Activated naive CD4-positive, alpha-beta T cell treated with anti-CD3 and anti-CD28 coated beads, Interleukin-2, amount 50 U/mL, for 24 hours (primary cell): ENCODE data around the gene TESK2.

Experiments
- H3K27ac Mint-ChIP-seq: one replicate; pipeline ENCODE4 v1.8.0; 2021; ENCODE audit warnings: mild to moderate bottlenecking, mixed read lengths
- H3K27me3 Mint-ChIP-seq: one replicate; pipeline ENCODE4 v1.8.0; 2021; ENCODE audit warnings: mixed read lengths
- H3K36me3 Mint-ChIP-seq: one replicate; pipeline ENCODE4 v1.8.0; 2021; ENCODE audit warnings: mixed read lengths
- H3K4me1 Mint-ChIP-seq: one replicate; pipeline ENCODE4 v1.8.0; 2021; ENCODE audit warnings: mixed read lengths
- H3K4me3 Mint-ChIP-seq: one replicate; pipeline ENCODE4 v1.8.0; 2021; ENCODE audit warnings: mild to moderate bottlenecking, mixed read lengths
- H3K9me3 Mint-ChIP-seq: one replicate; pipeline ENCODE4 v1.8.0; 2021; ENCODE audit warnings: mixed read lengths

The TESK2 gene

GRCh38 chr1:45355683-45356082 is 135.3 kb downstream of the TESK2 start:
- Mint-ChIP-seq H3K9me3 (no peaks in the 10 kb centered on the region), H3K36me3 (peaks cover 4% of the 10 kb centered on the region), H3K27ac (no peak overlapping the region), H3K27me3 (no peaks in the 10 kb centered on the region), H3K4me1 (peaks cover 5% of the 10 kb centered on the region), H3K4me3 (no peak overlapping the region)

GRCh38 chr1:45354838-45355237 is 136.1 kb downstream of the TESK2 start:
- no peak overlapping the region for H3K4me3 Mint-ChIP-seq
- H3K27ac Mint-ChIP-seq, result no peak overlapping the region
- H3K9me3 Mint-ChIP-seq, result no peaks in the 10 kb centered on the region
- H3K36me3 Mint-ChIP-seq, result peaks cover 4% of the 10 kb centered on the region
- peaks cover 1% of the 10 kb centered on the region for H3K4me1 Mint-ChIP-seq
- H3K27me3 Mint-ChIP-seq, result no peaks in the 10 kb centered on the region

- Mint-ChIP-seq H3K27ac (no peak overlapping the region), H3K9me3 (no peaks in the 10 kb centered on the region), H3K4me3 (no peak overlapping the region), H3K27me3 (no peaks in the 10 kb centered on the region), H3K4me1 (no peaks in the 10 kb centered on the region), H3K36me3 (peaks cover 4% of the 10 kb centered on the region)
Observed at GRCh38 chr1:45353685-45354084, 137.3 kb downstream of the TESK2 start.

- Mint-ChIP-seq H3K4me3 (no peak overlapping the region), H3K36me3 (peaks cover 4% of the 10 kb centered on the region), H3K4me1 (no peaks in the 10 kb centered on the region), H3K27ac (no peak overlapping the region), H3K9me3 (no peaks in the 10 kb centered on the region), H3K27me3 (no peaks in the 10 kb centered on the region)
Observed at GRCh38 chr1:45351508-45351907, 139.5 kb downstream of the TESK2 start.

- Mint-ChIP-seq H3K36me3 (peaks cover 2% of the 10 kb centered on the region), H3K27me3 (no peaks in the 10 kb centered on the region), H3K27ac (peak overlapping the region; percentile 53)
Observed at GRCh38 chr1:45348966-45349677, 141.8 kb downstream of the TESK2 start.

GRCh38 chr1:45348609-45348965 is 142.4 kb downstream of the TESK2 start:
- Mint-ChIP-seq H3K27me3 (no peaks in the 10 kb centered on the region), H3K4me3 (no peak overlapping the region), H3K4me1 (no peaks in the 10 kb centered on the region), H3K9me3 (no peaks in the 10 kb centered on the region), H3K36me3 (peaks cover 2% of the 10 kb centered on the region), H3K27ac (no peak overlapping the region)

More at GRCh38 chr1:45348966-45349677, 141.8 kb downstream of the TESK2 start:
- Mint-ChIP-seq H3K4me1 (no peaks in the 10 kb centered on the region), H3K9me3 (no peaks in the 10 kb centered on the region), H3K4me3 (no peak overlapping the region)

GRCh38 chr1:45348020-45348419 is 142.9 kb downstream of the TESK2 start:
- H3K4me1 Mint-ChIP-seq, result no peaks in the 10 kb centered on the region
- H3K27ac Mint-ChIP-seq, result no peak overlapping the region
- peaks cover 2% of the 10 kb centered on the region for H3K36me3 Mint-ChIP-seq
- H3K9me3 Mint-ChIP-seq, result no peaks in the 10 kb centered on the region
- H3K4me3 Mint-ChIP-seq, result no peak overlapping the region
- H3K27me3 Mint-ChIP-seq, result no peaks in the 10 kb centered on the region

GRCh38 chr1:45346473-45346872 is 144.5 kb downstream of the TESK2 start:
- Mint-ChIP-seq H3K9me3 (no peaks in the 10 kb centered on the region), H3K27me3 (no peaks in the 10 kb centered on the region), H3K4me1 (peaks cover 6% of the 10 kb centered on the region), H3K4me3 (no peak overlapping the region), H3K36me3 (peaks cover 2% of the 10 kb centered on the region), H3K27ac (no peak overlapping the region)

- H3K9me3 Mint-ChIP-seq, result no peaks in the 10 kb centered on the region
- H3K36me3 Mint-ChIP-seq, result peaks cover 4% of the 10 kb centered on the region
- no peak overlapping the region for H3K27ac Mint-ChIP-seq
- no peak overlapping the region for H3K4me3 Mint-ChIP-seq
- H3K27me3 Mint-ChIP-seq, result no peaks in the 10 kb centered on the region
- peaks cover 14% of the 10 kb centered on the region for H3K4me1 Mint-ChIP-seq
Observed at GRCh38 chr1:45345014-45345413, 145.9 kb downstream of the TESK2 start.

- Mint-ChIP-seq H3K4me1 (peaks cover 18% of the 10 kb centered on the region), H3K9me3 (no peaks in the 10 kb centered on the region), H3K36me3 (peaks cover 6% of the 10 kb centered on the region), H3K27me3 (no peaks in the 10 kb centered on the region), H3K27ac (no peak overlapping the region), H3K4me3 (no peak overlapping the region)
Observed at GRCh38 chr1:45344499-45344898, 146.5 kb downstream of the TESK2 start.

GRCh38 chr1:45340816-45341466 is 150.0 kb downstream of the TESK2 start:
- peak overlapping the region; percentile 100 for H3K4me3 Mint-ChIP-seq
- H3K27ac Mint-ChIP-seq, result peak overlapping the region; percentile 100
- peaks cover 8% of the 10 kb centered on the region for H3K36me3 Mint-ChIP-seq
- no peaks in the 10 kb centered on the region for H3K9me3 Mint-ChIP-seq
- H3K4me1 Mint-ChIP-seq, result peaks cover 47% of the 10 kb centered on the region
- H3K27me3 Mint-ChIP-seq, result no peaks in the 10 kb centered on the region

- Mint-ChIP-seq H3K4me3 (peak within 1 kb of the TSS; percentile 100), H3K9me3 (no peaks in the 10 kb centered on the region), H3K4me1 (peaks cover 55% of the 10 kb centered on the region), H3K36me3 (peaks cover 6% of the 10 kb centered on the region), H3K27me3 (no peaks in the 10 kb centered on the region), H3K27ac (peak within 1 kb of the TSS; percentile 100)
Observed at GRCh38 chr1:45339789-45340558, 151.0 kb downstream of the TESK2 start, which contains the start of the genes MUTYH and TOE1. Gene MUTYH, minus strand, starts transcription at chr1:45340440. Its CDS starts 5,935 bp downstream, at chr1:45334505. Gene TOE1, plus strand, starts transcription at chr1:45340170. Its CDS starts 83 bp downstream, at chr1:45340253.

GRCh38 chr1:45337630-45338325 is 153.2 kb downstream of the TESK2 start:
- Mint-ChIP-seq H3K27ac (peak overlapping the region; percentile 63), H3K36me3 (peaks cover 6% of the 10 kb centered on the region), H3K27me3 (no peaks in the 10 kb centered on the region), H3K4me3 (peak overlapping the region; percentile 100), H3K9me3 (no peaks in the 10 kb centered on the region), H3K4me1 (peaks cover 63% of the 10 kb centered on the region)

- Mint-ChIP-seq H3K4me3 (no peak overlapping the region), H3K27me3 (no peaks in the 10 kb centered on the region), H3K36me3 (peaks cover 6% of the 10 kb centered on the region), H3K4me1 (peaks cover 53% of the 10 kb centered on the region), H3K9me3 (no peaks in the 10 kb centered on the region), H3K27ac (no peak overlapping the region)
Observed at GRCh38 chr1:45335855-45336324, 155.1 kb downstream of the TESK2 start.
